Fibroblast of upper back skin (primary cell): ENCODE results near the gene MEGF6.

ENCODE experiments used
- DNase-seq: peaks from one replicate; pipeline ENCODE4 v3.0.0-alpha.2; 2013

MEGF6 gene, protein sequence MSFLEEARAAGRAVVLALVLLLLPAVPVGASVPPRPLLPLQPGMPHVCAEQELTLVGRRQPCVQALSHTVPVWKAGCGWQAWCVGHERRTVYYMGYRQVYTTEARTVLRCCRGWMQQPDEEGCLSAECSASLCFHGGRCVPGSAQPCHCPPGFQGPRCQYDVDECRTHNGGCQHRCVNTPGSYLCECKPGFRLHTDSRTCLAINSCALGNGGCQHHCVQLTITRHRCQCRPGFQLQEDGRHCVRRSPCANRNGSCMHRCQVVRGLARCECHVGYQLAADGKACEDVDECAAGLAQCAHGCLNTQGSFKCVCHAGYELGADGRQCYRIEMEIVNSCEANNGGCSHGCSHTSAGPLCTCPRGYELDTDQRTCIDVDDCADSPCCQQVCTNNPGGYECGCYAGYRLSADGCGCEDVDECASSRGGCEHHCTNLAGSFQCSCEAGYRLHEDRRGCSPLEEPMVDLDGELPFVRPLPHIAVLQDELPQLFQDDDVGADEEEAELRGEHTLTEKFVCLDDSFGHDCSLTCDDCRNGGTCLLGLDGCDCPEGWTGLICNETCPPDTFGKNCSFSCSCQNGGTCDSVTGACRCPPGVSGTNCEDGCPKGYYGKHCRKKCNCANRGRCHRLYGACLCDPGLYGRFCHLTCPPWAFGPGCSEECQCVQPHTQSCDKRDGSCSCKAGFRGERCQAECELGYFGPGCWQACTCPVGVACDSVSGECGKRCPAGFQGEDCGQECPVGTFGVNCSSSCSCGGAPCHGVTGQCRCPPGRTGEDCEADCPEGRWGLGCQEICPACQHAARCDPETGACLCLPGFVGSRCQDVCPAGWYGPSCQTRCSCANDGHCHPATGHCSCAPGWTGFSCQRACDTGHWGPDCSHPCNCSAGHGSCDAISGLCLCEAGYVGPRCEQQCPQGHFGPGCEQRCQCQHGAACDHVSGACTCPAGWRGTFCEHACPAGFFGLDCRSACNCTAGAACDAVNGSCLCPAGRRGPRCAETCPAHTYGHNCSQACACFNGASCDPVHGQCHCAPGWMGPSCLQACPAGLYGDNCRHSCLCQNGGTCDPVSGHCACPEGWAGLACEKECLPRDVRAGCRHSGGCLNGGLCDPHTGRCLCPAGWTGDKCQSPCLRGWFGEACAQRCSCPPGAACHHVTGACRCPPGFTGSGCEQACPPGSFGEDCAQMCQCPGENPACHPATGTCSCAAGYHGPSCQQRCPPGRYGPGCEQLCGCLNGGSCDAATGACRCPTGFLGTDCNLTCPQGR (N-terminal part only)

DNA sequence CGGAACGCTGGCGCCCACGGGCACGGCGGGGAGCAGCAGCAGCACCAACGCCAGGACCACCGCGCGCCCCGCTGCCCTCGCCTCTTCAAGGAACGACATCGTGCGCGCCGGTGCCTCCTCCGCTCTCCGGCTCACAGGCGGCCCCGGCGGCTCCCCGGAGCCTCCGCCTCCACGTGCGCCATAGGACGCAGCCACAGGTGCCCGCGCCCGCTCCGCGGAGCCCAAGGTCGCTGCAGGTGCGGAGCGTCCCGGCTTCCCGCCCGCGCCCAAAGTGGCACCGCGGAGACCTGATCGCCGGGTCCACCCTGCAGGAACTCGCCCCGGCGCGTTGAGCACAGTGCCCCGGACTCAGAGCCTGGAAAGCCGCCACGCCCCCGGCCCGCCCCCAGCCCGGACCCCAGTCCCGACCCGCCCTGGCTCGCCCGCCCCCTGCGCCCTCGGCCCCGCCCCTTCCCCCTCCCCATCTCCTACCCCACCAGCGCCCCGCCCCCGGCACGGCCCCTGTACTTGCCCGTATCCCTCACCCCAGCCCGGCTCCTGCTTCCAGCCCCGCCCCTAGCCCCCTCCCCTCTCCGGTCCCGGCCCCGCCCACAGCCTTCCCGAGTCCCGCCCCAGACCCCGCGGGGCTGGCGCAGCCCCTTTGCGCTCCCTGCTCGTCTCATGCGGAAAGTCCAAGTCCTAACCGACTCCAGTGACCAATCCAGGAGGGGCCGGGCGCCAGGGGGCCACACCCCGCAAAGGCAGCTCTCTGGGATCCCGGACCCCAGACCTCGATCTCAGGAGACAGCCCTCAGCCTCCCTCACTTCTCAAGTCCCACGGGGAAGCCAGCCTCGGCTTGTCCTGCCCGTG lies at the start of gene MEGF6:
Gene MEGF6 (minus strand): TSS at position 339 of the 850 bp plus-strand sequence. CDS start 240 bp downstream, at position 99.
- DNase-seq = peak; percentile 15

DNA sequence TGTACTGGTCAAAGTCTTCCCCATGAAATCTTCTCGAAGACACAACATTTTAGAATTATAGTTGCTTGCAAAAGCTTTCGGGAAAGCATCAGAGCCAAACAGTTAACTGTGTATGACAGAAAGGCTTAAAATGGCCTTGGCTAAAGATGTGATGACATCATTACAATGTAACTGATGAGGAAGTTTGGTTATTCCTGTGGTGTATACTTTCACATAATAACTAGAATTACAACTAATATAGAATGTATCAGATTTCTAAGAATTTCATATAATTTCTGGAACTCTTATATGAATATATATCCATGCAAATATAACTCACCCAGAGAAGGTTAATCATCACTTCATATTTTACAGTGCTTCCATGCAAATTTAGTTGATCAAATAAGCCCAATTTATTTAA lies 49.4 kb upstream of the MEGF6 start:
- DNase-seq = no peak

DNA sequence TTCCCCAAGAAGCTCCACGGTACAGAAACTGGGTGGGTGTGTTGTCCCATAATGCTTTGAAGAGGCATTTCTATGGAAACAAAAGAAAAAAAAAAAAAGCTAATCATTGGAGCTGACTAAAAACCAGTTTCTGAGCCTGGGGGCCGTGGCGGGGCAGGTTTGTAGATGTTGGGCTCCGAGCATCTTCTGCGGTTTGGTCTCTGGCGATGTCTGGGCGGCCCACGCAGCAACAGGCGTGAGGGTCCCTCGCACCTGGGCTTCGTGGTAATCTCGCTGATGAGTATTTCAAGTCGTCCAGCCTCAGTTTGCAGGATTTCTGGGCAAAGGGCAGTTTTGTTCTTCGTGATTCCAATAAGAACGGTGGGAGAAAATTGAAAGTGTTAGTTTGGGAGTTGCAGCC lies 47.8 kb upstream of the MEGF6 start:
- DNase-seq = no peak

GRCh38 chr1:3658231-3658615 lies 46.9 kb upstream of the MEGF6 start:
- no peak for DNase-seq

- no peak for DNase-seq
Observed at GRCh38 chr1:3657578-3658230, 46.4 kb upstream of the MEGF6 start.

GRCh38 chr1:3657096-3657475 lies 45.8 kb upstream of the MEGF6 start:
- no peak for DNase-seq

GRCh38 chr1:3656450-3657095 lies 45.3 kb upstream of the MEGF6 start:
- no peak for DNase-seq

DNA sequence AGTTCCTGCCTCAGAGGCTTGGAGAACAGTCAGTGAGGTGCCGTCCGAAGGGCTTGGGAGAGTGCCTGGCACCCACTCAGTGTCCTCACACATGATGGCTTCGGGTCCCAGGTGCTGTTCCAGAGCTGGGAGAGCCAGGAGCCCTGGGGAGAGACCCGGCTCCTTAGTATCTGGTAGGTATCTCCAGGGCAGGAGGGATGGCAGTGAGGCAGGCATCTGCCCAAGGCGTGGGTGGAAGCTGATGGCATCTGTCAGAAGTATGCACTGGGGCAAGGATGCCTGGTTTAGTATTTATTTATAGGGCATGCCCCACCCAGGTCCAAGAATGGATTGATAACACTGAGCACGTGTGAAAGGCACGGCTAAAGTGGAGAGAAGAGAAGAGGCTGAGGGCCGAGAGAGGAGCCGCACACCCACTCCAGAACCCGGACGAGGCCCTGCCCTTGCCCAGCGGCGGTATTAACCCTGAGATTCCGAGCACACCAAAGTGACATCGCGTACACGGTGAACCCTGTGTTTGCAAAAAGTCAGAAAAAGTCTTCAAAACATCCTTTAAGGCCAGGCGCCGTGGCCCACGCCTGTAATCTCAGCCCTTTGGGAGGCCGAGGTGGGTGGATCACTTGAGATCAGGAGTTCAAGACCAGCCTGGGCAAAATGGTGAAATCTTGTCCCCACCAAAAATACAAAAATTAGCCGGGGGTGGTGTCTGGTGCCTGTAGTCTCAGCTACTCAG lies 43.4 kb upstream of the MEGF6 start:
- DNase-seq = no peak

- no peak for DNase-seq
Observed at GRCh38 chr1:3653286-3653618, 41.9 kb upstream of the MEGF6 start.

GRCh38 chr1:3652548-3653285 lies 41.4 kb upstream of the MEGF6 start:
- DNase-seq = no peak

DNA sequence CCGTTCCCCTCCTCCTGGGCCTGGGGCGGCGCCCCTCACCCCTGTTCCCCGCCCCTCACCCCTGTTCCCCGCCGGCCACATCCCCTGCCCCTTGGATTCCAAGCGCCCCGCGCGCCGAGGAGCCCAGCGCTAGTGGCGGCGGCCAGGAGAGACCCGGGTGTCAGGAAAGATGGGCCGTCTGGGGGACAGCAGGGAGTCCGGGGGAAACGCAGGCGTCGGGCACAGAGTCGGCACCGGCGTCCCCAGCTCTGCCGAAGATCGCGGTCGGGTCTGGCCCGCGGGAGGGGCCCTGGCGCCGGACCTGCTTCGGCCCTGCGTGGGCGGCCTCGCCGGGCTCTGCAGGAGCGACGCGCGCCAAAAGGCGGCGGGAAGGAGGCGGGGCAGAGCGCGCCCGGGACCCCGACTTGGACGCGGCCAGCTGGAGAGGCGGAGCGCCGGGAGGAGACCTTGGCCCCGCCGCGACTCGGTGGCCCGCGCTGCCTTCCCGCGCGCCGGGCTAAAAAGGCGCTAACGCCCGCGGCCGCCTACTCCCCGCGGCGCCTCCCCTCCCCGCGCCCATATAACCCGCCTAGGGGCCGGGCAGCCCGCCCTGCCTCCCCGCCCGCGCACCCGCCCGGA lies 40.7 kb upstream of the MEGF6 start, which contains the start of gene TP73:
Gene TP73 (plus strand): TSS at position 587 of the 618 bp plus-strand sequence. CDS start 29,850 bp downstream, outside the sequence.
- DNase-seq = no peak

- no peak for DNase-seq
Observed at GRCh38 chr1:3651026-3651929, 40.0 kb upstream of the MEGF6 start.

- no peak for DNase-seq
Observed at GRCh38 chr1:3650248-3651025, 39.1 kb upstream of the MEGF6 start.

GRCh38 chr1:3649342-3650247 lies 38.3 kb upstream of the MEGF6 start, which contains the start of gene WRAP73:
WRAP73 (minus strand) TSS chr1:3650103; CDS start chr1:3649999, 104 bp downstream.
- DNase-seq = peak; percentile 89

DNA sequence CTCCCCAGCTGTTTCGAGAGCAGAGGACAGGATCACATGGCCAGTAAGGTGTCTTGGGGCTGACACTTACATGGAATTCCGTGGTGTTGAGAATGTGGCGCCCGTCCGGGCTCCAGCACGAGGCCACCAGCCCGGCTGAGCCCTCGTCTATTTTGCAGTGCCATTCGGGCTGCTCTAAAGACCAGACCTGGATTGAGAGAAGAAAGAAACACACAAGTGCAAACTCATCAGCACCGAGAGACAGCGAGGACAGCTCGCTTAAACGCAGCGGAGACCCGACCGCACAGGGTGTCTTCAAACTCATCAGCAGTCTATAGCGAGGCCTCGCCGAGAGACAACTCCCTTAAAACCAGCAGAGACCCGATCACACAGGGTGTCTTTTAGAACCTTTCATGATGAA lies 35.3 kb upstream of the MEGF6 start:
- DNase-seq = no peak
